GM18519 (cell line): ENCODE results near the gene PIP5KL1.

Experiments used
- ATAC-seq: cut with Tn5 transposase; IDR thresholded peaks from one replicate; pipeline ENCODE4 v1.9.1; 2021; ENCODE audit warnings: mild to moderate bottlenecking, moderate library complexity; ENCODE audit not compliant: unreplicated experiment, low FRiP score

Gene PIP5KL1

DNA sequence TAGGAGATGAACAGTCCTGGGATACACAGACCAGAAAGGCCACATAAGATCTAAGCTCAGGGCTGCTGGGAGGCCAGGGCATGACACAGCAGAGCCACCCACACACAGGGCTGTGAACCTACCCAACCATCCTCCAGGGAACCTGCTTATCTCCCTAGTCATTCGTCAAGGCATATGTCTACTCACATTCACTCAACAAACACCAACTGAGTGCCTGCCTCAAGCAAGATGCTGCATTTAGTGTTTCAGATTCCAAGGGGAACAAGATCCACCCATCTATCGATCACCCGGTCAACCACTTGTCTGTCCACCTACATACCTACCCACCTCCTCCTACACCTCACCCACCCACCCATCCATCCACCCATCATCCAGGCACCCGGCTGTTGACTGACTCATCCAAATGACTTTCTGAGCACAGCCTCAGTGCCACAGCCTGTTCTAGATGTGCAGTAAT lies 5.2 kb upstream of the PIP5KL1 start:
- no peak for ATAC-seq

DNA sequence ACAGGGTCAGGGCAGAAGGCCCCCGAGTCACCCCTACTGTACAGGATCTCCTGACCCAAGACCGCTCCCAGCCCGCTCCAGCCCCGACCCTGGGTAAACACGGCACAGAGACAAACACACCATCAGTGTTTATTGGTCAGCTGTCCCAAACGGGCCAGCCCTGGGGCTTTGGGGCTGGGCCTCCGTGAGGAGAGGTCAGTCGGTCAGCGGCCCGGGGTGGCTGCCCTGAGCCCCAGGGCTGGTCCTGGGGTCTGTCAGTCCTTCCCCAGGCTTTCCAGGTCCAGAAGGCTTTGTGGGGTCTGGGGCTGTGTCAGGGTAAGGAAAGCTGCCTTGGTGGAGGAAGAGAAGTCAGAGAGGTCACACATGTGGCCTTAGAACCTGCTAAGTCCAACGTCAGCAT lies 4.4 kb upstream of the PIP5KL1 start:
- no peak for ATAC-seq

DNA sequence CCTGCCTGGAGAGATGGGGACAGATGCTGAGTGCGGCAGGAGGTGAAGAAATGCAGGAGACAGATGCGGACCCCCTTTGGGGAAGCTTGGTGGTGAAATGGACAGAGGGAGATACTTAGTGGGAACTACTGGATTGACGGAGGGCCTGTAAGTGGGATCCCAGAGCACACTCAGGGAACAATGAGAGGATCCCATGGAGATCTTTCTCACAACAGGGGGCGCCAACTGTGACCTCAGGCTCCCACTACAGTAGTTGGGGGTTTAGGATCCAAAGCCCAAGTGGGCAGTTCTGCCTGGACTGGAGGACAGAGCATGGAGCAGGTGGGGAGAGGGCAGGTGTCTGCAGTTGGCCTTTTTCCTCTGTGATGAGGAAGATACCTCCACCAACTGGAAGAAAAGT lies 3.7 kb upstream of the PIP5KL1 start:
- ATAC-seq = no peak

DNA sequence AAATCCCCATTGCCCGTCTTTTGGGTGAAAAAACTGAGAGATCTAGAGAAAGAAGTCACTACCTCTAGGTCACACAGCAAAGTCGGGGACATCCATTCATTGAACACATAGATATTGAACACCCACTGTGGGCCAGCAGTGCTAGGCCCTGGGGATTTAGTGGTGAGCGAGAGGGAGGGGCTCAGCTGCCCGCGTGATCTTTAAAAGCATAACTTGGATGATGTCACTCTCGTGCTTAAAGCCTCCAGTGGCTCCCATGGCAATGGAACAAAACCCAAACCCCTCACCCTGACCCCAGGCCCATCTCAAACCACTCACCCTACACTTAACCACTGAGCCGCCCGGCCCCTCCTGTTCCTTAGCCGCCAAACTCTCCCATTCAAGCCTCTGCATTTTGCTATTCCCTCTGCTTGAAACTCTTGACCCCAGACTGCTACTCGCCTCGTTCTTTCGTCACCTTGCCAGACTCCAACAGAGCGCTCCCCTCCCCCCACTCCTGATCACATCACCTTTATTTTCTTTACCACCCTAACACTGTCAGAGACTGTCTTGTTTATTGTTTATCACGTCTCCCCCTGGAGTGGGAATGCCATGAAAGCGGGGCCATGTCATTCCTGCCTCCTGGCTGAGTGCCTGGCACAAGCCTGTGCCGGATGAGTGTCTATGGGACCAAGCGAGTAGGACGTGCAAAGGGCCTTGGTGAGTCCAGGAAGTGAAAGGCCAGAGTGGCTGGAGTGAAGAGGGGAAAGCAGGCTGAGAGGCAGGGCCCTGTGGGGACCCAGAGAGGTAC lies 710 bp upstream of the PIP5KL1 start:
- ATAC-seq = no peak

DNA sequence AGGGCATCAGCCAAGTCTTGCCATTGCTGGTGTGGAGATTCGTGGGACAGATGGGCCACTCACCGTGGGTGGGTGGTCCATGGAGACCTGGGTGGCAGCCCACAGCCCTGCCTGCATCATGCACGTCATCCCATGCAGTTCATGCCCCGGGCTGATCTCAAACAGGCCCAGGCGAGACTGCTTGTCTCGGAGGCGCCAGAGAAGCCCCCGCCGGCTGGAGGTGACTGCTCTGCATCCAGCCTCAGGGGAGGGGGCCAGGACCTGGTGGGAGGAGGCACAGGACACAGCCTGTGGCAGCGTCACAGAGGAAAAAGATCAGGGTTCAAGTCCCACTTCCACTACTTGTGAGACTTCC lies 975 bp downstream of the PIP5KL1 start:
- no peak for ATAC-seq

DNA sequence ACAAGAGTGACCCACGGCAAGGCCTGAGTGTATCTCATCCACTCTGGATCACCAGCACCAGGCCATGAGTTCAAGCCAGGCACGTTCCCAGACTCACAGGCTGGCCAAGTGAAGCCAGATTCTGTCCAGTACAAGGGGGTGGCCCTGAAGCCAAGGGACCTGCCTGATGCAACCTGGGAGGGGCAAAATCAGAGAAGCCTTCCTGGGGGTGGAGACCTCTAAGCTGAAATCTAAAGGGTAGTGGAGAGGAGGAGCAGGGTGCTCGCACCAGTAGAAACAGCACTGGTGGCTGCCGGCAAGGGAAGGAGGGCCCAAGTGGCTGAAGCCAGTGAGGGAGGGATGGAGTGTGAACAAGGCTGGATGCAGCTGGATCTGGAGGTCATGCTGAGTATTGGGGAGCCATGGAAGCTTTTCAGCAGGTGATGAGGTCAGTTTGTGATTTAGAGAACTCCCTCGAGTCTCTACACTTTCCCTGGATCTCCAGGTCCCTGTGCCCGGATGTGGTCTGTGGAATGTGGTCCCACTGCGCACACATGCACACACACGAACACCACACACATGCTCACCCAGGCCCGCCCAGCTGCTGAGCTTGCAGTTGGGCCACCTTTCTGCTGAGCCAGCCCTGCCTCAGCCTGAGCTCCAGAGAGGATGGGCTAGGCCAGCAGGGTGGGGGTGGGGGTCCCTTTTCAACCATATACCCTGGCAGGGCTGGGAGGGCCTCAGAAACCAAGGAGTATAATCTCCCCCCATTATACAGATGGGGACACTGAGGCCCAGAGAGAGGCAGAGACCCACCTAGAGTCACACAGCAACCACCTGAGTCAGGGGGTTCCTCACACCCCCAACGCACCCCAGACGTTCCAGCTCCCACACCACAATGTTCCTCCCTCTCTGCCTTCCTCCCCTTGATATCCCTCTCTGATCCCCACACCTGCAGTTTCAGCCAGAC lies 1.6 kb downstream of the PIP5KL1 start:
- ATAC-seq = no peak

DNA sequence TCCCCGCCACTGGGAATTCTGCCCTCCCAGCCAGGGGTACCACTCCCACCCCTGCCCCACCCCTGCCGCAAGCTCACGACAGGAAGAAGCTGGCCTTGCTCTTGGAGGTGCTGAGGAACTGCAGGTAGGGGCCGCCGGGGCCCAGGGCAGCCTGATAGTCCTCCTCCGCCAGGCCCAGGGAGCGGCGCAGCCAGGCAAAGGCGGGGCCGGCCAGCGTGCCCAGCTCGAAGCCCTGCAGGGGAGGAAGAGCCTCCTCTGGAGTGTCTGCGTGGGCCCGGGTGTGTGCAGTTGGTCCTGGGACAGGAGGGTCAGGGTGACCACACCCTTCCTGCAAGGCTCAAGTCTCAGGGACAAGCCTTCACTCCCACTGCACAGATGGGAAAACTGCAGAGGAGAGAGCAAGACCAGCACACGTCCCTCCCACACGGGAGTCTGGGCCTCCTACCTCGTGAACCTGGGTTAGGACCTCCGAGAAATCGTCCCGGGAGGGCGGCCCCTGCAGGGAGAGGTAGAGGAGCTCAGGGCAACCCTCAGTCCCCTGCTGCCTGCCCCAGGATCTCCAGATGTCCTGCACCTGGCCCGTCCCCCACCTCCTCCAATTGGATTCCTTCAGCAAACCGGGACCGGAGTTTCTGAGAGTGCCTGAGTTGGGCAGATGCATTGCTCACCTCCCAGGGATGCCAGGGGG lies 2.4 kb downstream of the PIP5KL1 start:
- ATAC-seq = no peak

DNA sequence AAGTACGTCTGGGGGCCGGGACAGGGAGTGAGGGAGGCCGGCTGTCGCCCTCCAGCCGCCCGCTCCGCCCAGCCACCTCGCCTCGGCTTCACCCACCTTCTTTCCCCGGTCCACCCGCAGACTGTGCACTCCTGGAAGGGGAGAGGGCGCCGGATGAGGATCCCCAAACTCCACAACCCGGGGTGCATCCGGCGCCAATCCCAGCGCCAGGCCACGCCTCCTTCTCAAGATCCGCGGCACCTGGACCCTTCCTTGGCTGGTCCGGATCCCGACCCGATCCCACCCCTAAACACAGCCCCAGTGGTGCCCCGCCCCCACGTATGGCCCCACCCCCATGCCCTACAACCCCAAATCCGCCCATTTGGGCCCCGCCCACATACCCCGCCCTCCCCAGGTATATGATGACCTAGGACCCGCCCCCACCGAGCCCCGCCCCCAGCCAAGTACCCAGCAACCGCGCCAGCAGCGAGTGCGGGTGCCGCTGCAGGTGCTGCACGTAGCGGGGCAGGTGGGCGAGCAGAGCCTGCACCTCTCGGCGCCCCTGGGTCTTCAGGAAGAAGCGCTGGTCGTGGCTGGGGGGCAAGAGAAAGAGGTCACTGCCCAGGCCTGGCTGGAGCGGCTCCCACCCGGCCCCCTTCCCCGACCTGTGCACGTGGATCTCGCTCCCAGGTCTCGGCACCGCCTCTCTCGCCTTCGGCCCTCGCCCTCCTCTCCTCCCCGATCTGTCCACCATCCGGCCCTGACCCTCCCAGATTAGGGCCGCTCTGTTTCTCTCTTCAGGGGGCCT lies 3.2 kb downstream of the PIP5KL1 start:
- ATAC-seq = no peak

DNA sequence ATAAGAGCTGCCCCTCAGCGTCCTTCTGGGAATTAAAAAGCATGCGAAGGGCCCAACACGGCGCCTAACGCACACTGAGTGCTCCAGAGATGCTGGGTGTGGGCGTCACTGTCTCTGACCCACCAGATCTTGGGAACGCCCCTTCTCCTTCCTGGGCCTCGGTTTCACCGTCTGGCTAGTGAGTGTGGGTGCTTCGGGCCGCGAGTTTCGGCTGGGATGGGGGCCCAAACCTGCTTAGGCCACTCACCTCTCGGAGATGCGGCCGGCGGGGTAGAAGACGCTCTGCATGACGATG lies 3.7 kb downstream of the PIP5KL1 start:
- ATAC-seq = no peak

DNA sequence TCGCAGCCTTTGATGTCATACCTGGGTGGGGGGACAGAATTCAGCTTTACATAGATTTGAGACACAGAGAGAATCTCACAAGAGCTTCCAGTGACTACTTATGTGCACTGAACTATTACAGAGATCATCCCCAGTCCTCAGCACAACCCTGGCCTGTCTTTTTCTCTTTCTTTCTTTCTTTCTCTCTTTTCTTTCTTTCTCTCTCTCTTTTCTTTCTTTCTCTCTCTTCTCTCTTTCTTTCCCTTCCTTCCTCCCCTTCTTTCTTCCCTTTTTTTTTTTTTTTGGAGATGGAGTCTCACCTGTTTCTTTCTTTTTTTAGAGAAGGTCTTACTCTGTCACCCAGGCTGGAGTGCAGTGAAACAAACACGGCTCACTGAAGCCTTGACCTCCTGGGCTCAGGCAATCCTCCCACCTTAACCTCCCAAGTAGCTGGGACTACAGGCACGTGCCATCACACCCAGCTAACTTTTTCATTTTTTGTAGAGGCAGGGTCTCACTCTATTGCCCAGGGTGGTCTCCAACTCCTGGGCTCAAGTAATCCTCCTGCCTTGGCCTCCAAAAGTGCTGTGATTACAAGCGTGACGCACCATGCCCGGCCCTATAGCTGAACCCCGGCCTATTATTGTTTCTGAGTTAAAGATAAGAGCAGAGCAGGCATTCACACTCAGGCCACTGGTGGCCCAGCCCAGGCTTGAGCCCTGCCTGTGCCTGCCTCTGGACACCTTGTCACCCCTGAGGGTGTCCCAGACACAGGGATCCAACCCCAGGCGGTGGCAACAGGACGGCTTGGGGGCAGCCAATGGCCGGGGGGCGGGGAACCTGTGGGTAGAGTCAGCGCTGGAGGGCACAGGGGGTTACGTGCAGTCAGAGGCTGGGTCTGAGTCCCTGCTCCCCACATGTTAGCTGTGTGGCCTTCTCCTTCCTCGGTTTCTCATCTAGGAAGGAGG lies 4.3 kb downstream of the PIP5KL1 start:
- no peak for ATAC-seq

DNA sequence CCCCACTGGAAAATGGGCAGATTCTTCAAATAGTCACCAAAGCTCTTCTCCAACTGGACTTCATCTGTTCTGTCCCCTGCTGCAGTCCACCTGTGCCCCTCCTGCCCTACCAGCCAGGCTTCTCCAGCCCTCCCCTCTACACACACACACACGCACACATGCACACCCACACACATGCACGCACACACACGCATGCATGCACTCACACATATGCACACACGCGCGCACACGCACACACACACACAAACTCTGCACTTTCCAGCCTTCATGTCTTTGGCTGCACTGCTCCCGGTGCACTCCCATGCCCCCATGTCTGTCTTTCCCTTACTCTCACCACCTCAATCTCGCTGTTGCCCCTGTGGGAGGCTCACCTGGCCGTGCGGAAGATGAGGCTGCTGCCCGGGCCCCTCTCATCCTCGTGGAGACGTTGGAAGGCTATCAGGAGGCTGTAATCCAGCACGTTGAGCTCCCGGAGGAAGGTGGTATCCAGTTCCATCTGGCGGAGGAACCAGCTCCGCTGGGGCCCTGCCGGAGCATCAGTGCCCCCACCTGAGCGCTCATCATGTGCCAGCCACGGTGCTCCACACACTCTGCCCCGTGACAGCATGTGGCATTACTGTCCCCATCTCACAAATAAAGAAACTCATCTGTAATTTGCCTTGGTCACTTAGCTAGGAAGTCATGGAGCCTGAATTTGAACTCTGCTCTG lies 5.7 kb downstream of the PIP5KL1 start:
- ATAC-seq = no peak

DNA sequence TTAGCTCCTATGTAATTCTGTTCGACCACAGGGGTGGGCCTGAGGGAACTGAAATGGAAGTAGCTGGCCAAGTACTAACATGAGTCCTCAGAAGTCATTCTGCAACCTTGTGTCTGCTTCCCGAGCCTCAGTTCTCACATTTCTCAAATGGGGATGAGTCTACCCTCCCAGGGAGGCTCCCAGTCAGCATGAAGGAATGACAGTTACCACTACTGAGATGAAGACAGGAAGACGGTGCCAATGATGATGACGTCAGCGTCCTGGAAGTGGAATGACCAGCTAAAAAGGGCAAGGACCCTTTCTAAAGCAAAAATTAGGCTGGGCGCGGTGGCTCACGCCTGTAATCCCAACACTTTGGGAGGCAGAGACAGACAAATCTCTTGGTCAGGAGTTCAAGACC lies 6.8 kb downstream of the PIP5KL1 start:
- no peak for ATAC-seq

DNA sequence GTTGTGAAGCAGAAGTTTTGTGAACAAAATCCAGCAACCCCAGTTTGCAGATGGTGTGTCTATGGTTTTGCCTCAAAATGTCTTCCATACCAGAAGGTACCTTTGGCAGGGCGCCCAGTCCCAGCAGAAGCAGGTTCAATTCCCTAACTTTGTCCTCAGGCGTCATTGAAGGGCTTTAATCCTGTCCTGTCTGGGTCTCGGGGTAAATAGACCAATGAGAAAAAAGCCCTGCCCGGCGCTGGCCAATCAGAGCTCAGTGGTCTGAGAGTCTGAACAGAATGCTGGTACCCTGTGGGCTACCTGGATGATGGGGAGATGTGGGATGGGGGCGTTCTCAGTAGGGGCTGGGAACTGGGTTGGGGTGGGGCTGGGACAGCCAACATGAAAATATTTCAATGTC lies 7.5 kb downstream of the PIP5KL1 start:
- no peak for ATAC-seq

DNA sequence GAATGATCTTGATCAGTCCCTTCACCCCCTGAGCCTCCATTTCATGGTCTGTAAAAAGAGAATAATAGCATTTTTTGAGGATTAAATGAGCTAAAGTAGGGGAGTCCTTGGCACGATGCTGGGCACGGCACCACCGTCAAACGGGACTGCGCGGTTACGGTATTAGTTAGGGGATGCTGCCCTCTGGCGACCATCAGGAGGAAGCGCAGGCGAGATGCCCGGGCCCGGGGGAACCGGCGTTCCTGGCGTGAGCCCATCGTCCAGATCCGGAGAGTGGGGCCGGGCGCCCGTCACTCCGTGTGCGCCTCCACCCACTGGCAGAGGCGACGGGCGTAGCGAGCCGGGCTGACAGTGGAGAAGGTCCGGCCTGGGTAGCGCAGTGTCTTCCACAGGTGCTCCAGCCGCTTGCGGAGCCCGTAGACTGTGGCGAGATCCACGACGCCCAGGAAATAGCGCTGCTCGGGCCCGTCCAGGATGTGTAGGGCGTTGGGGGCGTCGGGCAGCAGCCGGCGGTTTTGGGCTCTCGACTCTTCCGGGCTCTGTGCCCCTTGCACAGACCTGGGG lies 8.9 kb downstream of the PIP5KL1 start:
- no peak for ATAC-seq

DNA sequence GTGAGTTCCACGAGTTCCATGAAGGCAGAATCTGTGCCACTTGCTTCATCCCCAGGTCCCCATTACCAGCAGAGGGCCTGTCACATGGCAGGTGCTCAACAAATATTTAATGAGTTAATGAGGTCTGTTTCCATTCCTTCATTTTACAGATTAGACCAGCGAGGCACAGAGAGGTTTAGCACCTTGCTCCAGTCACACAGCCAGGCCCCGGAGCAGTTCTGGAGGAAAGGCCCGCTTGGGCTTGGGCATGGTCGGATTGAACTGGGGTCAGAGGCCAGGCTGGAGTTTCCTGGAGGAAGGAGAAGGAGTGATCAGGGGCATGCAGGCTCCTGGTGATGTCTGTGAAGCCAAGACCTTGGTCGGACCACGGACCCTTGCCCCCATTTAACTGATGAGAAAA lies 9.8 kb downstream of the PIP5KL1 start:
- ATAC-seq = no peak

DNA sequence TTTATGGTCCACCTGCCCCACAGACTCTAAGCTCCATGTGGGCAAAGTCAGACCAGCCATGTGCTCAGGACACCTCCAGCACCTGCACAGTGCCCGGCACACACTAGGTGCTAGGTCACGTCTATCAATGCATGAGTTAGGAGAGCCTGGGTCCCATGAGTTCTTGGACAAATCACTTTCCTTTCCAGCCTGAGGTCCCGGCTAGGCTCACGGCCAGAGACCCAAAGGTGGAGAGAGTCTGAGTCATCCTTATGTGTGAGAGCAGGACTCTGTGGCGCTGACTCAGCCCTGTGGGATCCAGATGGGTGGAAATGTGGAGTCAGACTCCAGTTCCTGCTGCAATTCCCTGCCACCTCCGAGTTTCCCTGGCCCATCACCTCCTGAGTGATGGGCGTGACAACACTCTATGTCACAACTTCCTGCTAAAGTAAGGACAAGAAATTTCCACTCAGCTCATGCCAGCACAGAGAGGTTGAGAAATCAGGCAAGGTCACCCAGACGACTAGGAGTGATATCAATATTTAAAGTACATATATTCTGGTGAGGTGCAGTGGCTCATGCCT lies 11.2 kb downstream of the PIP5KL1 start:
- ATAC-seq = no peak

DNA sequence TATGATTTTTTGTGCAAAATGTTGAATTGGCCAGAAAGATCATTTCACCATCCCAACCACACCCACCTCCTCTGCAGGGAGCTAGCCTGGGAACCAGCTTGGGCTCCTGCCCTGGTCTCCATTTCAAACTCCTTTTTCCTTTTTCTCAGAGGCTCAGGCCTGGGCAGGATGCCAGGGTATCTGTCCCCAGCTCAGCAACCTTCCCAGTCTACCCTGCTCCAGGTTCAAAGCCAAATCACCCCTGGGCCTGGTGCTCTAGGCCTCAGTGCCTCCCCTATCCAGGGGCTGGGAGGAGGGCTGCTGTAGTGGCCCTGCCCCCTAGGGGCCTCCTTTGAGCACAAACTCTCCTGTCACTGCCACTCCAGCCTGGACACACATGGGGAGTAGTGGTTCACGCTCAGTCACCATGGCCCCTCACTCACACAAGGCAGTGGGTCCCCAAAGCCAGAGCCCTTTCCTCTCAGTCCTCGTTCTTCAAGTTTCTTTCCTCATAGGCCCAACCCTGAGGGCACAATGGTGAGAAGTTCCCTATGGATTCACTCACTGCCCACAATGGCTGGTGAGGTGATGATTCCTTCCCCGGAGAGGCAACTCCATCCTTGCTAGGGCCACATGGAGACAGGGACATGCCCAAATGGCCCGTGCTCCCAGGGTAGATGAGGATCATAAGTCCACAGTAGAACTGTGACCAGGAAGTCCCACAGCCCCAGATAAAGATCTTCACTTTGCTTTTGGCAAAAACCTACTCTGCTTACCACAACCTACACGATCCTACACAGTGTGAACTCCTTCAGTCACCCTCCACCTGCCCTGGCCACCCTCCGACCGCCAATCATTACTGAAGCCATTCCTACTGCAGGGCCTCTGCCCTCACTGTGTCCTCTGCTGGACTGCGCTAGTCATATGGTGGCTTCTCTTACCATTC lies 12.1 kb downstream of the PIP5KL1 start:
- ATAC-seq = no peak
